K562 (cell line): ENCODE measurements around the gene LASP1. TPM values are rescaled to one million over a fixed set of nuclear protein-coding genes. Genes with fewer than 3 reads are reported as not detected.

ENCODE experiments used
- CBX3 ChIP-seq, 2 experiments: IDR thresholded peaks; 1 replicate in 1 of 2; 2 replicates in 1 of 2; pipeline ENCODE4 v1.6.1; 2012; ENCODE audit warnings: inconsistent platforms in 2 of 2, low read length in 2 of 2, borderline replicate concordance in 1 of 2, control low read depth in 1 of 2
- CEBPG ChIP-seq, 3 experiments: fragments of 200-800 bp in 1 of 3; sonication (Bioruptor generic) in 1 of 3; sonication (generic) in 1 of 3; formaldehyde crosslinking in 1 of 3; IDR thresholded peaks in 2 of 3; conservative IDR thresholded peaks in 1 of 3; 2 replicates each; pipeline versions ENCODE4 v1.6.1 to v1.8.0; 2016 to 2022; ENCODE audit warnings: missing compliant biosample characterization in 2 of 3, missing genetic modification characterization in 2 of 3, mild to moderate bottlenecking in 1 of 3, missing genetic modification reagents in 1 of 3
- FOXA3 ChIP-seq, 2 experiments: fragments of 450-650 bp in 1 of 2; sonication (generic) in 1 of 2; formaldehyde crosslinking; IDR thresholded peaks in 1 of 2; conservative IDR thresholded peaks in 1 of 2; 2 replicates each; pipeline versions ENCODE4 v1.4.0 to v1.8.0; 2020 to 2022; ENCODE audit warnings: mild to moderate bottlenecking in 2 of 2, missing genetic modification reagents in 1 of 2
- HNRNPH1 ChIP-seq: fragments of 200-400 bp; formaldehyde crosslinking; optimal IDR thresholded peaks from 2 replicates; pipeline ENCODE3; 2017; ENCODE audit warnings: low read depth, mild to moderate bottlenecking, low read length, moderate library complexity
- MCM5 ChIP-seq: fragments of 450-650 bp; IDR thresholded peaks from 2 replicates; pipeline ENCODE4 v1.6.1; 2016; ENCODE audit warnings: low read depth
- MTA3 ChIP-seq: fragments of 450-650 bp; formaldehyde crosslinking; IDR thresholded peaks from 2 replicates; pipeline ENCODE4 v1.6.1; 2017; ENCODE audit warnings: mild to moderate bottlenecking, borderline replicate concordance
- MYBL2 ChIP-seq, 2 experiments: fragments of 450-650 bp in 1 of 2; sonication (generic) in 1 of 2; formaldehyde crosslinking in 1 of 2; IDR thresholded peaks; 2 replicates each; pipeline versions ENCODE4 v1.6.1 to v1.8.1; 2017 to 2022; ENCODE audit warnings: borderline replicate concordance in 1 of 2, inconsistent platforms in 1 of 2, low read depth in 1 of 2, mild to moderate bottlenecking in 1 of 2, missing genetic modification reagents in 1 of 2, moderate library complexity in 1 of 2
- SAP30 ChIP-seq: fragments of 200-600 bp; sonication (generic); IDR thresholded peaks from 2 replicates; pipeline ENCODE4 v1.6.1; 2012; ENCODE audit warnings: borderline replicate concordance, low read depth, mild to moderate bottlenecking, moderate library complexity, low read length, control low read depth, inconsistent platforms; ENCODE audit not compliant: insufficient read depth, poor library complexity, severe bottlenecking
- TRIM24 ChIP-seq, 2 experiments: fragments of 450-650 bp; IDR thresholded peaks; 2 replicates each; pipeline ENCODE4 v1.6.1; 2016
- ZBTB7A ChIP-seq: IDR thresholded peaks from 2 replicates; pipeline ENCODE4 v1.6.1; 2011; ENCODE audit warnings: low read depth, mild to moderate bottlenecking, low read length, moderate library complexity, borderline replicate concordance; ENCODE audit not compliant: control insufficient read depth
- ZKSCAN8 ChIP-seq: fragments of 200-800 bp; sonication (Bioruptor generic); IDR thresholded peaks from 2 replicates; pipeline ENCODE4 v1.6.1; 2016; ENCODE audit warnings: missing genetic modification characterization, missing compliant biosample characterization
- ZNF239 ChIP-seq: fragments of 250-450 bp; sonication (Bioruptor Pico); IDR thresholded peaks from 2 replicates; pipeline ENCODE4 v1.4.0; 2020; ENCODE audit warnings: mild to moderate bottlenecking
- ZNF830 ChIP-seq: fragments of 250-450 bp; sonication (Bioruptor Pico); IDR thresholded peaks from 2 replicates; pipeline ENCODE4 v1.5.0; 2021; ENCODE audit warnings: mild to moderate bottlenecking
- polyA plus RNA-seq, 8 experiments: library from polyadenylated mRNA; depleted of rRNA in 4 of 8; stranded (reverse) in 5 of 8; unstranded in 3 of 8; fragments of >200 nt; fragmentation: Nextera tagmentation in 2 of 8; fragmentation: Illumina TruSeq in 1 of 8; extraction: Ambion mirVana in 2 of 8; extraction: Trizol in 1 of 8; gene quantifications; 2 replicates each; pipeline versions ENCODE4 v1.2.1 to v1.2.3, GENCODE V29; 2011 to 2014; ENCODE audit warnings: inconsistent platforms in 1 of 8, missing spikeins in 1 of 8
- total RNA-seq, 7 experiments: library from RNA; depleted of rRNA in 6 of 7; stranded (reverse); fragments of >200 nt in 6 of 7; fragmentation: Illumina TruSeq in 2 of 7; extraction: Trizol in 2 of 7; gene quantifications; 2 replicates each; pipeline versions ENCODE4 v1.2.1 to v1.2.3, GENCODE V29; 2011 to 2021; ENCODE audit warnings: low replicate concordance in 1 of 7
- TF ChIP-seq, protein P1 (sequence below), 2 experiments: fragments of 450-650 bp in 1 of 2; sonication (generic) in 1 of 2; formaldehyde crosslinking in 1 of 2; IDR thresholded peaks; 2 replicates each; pipeline versions ENCODE4 v1.7.1 to v1.9.0; 2016 to 2022; ENCODE audit warnings: inconsistent platforms in 1 of 2, mild to moderate bottlenecking in 1 of 2, missing genetic modification reagents in 1 of 2
- TF ChIP-seq, protein P2 (sequence below): fragments of 250-450 bp; sonication (Bioruptor Pico); IDR thresholded peaks from 2 replicates; pipeline ENCODE4 v1.5.0; 2021

The LASP1 gene
- total and polyA plus RNA-seq, 9 of the 15 experiments (the other 6 are each of a cell fraction or from before 2014, with no cell fraction given) = 23.0 to 125 (median 55.3) TPM

DNA sequence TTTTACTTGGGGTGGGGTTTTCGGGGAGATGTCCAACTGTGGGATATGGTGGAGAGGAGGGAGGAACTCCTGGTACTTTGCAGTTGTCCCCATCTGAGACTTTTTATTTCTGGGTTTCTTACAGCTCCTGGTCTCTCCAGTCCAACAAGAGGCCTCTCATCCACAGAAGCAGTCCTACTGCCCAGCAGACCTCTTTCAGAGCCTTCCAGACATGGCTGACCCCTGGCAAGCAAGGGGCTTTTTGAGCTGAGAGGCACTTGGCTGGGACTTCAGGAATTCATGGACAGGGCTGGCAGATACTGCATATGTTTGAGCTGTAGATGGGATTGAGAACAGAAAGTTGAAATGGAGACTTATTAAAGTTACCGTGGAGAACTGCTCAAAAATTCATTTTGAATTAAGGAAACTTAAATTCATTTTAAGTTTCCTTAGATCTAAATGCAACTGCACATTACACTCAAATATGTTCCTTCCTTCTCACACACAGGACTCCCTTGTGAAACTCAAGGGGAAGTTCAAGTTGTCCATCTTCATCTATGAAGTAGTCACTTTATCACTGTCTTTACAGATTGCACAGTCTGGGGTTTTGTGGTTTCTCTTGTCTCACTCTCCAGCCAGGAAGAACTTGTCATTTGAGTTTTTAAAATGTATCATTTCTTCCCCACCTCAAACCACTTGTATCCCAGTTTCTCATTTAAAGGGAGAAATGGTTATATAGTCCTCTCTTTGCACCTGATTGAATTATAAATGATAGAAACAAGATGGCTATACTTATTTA lies 56.6 kb downstream of the LASP1 start (continued):
- no peak for TF ChIP-seq FOXA3 (CRISPR knock-in tag; conservative IDR thresholded peaks at IDR 0.05 in 1 of 2, IDR thresholded peaks at IDR 0.05 in 1 of 2)
- TF ChIP-seq CBX3 (IDR thresholded peaks at IDR 0.05; ENCODE audit: borderline replicate concordance in 1 of 2, low read length in 2 of 2) = no peak
- TF ChIP-seq ZKSCAN8 = no peak
- TF ChIP-seq SAP30 = no peak
- TF ChIP-seq CEBPG (CRISPR knock-in tag; IDR thresholded peaks at IDR 0.05) = no peak
- TF ChIP-seq CEBPG (tag; conservative IDR thresholded peaks at IDR 0.05 in 1 of 2, IDR thresholded peaks at IDR 0.05 in 1 of 2) = peak in 1 of 2 experiments; percentile 51; a peak in 1 of 4 replicates
- no peak for TF ChIP-seq MTA3
- no peak for TF ChIP-seq MYBL2 (IDR thresholded peaks at IDR 0.05; ENCODE audit: low read depth)
- TF ChIP-seq MYBL2 (CRISPR knock-in tag; IDR thresholded peaks at IDR 0.05; ENCODE audit: borderline replicate concordance) = no peak
- TF ChIP-seq ZNF239 (CRISPR knock-in tag) = no peak
- no peak for TF ChIP-seq ZBTB7A
- peak in 1 of 2 experiments; percentile 59; a peak in 1 of 4 replicates for TF ChIP-seq TRIM24 (IDR thresholded peaks at IDR 0.05)
- TF ChIP-seq, protein P1, sequence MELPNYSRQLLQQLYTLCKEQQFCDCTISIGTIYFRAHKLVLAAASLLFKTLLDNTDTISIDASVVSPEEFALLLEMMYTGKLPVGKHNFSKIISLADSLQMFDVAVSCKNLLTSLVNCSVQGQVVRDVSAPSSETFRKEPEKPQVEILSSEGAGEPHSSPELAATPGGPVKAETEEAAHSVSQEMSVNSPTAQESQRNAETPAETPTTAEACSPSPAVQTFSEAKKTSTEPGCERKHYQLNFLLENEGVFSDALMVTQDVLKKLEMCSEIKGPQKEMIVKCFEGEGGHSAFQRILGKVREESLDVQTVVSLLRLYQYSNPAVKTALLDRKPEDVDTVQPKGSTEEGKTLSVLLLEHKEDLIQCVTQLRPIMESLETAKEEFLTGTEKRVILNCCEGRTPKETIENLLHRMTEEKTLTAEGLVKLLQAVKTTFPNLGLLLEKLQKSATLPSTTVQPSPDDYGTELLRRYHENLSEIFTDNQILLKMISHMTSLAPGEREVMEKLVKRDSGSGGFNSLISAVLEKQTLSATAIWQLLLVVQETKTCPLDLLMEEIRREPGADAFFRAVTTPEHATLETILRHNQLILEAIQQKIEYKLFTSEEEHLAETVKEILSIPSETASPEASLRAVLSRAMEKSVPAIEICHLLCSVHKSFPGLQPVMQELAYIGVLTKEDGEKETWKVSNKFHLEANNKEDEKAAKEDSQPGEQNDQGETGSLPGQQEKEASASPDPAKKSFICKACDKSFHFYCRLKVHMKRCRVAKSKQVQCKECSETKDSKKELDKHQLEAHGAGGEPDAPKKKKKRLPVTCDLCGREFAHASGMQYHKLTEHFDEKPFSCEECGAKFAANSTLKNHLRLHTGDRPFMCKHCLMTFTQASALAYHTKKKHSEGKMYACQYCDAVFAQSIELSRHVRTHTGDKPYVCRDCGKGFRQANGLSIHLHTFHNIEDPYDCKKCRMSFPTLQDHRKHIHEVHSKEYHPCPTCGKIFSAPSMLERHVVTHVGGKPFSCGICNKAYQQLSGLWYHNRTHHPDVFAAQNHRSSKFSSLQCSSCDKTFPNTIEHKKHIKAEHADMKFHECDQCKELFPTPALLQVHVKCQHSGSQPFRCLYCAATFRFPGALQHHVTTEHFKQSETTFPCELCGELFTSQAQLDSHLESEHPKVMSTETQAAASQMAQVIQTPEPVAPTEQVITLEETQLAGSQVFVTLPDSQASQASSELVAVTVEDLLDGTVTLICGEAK (IDR thresholded peaks at IDR 0.05) = no peak
- TF ChIP-seq, protein P1 (CRISPR knock-in tag; IDR thresholded peaks at IDR 0.05) = no peak
- TF ChIP-seq HNRNPH1 = no peak
- TF ChIP-seq ZNF830 (CRISPR knock-in tag) = no peak
- TF ChIP-seq, protein P2, sequence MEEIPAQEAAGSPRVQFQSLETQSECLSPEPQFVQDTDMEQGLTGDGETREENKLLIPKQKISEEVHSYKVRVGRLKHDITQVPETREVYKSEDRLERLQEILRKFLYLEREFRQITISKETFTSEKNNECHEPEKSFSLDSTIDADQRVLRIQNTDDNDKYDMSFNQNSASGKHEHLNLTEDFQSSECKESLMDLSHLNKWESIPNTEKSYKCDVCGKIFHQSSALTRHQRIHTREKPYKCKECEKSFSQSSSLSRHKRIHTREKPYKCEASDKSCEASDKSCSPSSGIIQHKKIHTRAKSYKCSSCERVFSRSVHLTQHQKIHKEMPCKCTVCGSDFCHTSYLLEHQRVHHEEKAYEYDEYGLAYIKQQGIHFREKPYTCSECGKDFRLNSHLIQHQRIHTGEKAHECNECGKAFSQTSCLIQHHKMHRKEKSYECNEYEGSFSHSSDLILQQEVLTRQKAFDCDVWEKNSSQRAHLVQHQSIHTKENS (CRISPR knock-in tag) = no peak
- no peak for TF ChIP-seq MCM5
